Immature natural killer cell (primary cell): ENCODE results near the gene PUM2. TPM values are rescaled to one million over a fixed set of nuclear protein-coding genes. Genes with fewer than 3 reads are reported as not detected.

ENCODE experiments used
- DNase-seq, 3 donors: peaks; one replicate each; pipeline ENCODE4 v3.0.0; 2022; ENCODE audit warnings: mixed read lengths in 1 of 3
- H3K27ac Mint-ChIP-seq, 6 donors: one replicate each; pipeline ENCODE4 v1.8.0; 2020; ENCODE audit warnings: mixed read lengths in 6 of 6, mild to moderate bottlenecking in 5 of 6, inconsistent platforms in 4 of 6, moderate library complexity in 3 of 6
- H3K27me3 Mint-ChIP-seq, 3 donors: one replicate each; pipeline ENCODE4 v1.8.0; 2020 to 2021; ENCODE audit warnings: low read depth in 3 of 3, mild to moderate bottlenecking in 3 of 3, mixed read lengths in 3 of 3, moderate library complexity in 3 of 3, inconsistent platforms in 1 of 3
- H3K36me3 Mint-ChIP-seq, 3 donors: one replicate each; pipeline ENCODE4 v1.8.0; 2020; ENCODE audit warnings: mixed read lengths in 3 of 3, inconsistent platforms in 2 of 3, mild to moderate bottlenecking in 2 of 3
- H3K4me1 Mint-ChIP-seq, 2 donors: one replicate each; pipeline ENCODE4 v1.8.0; 2020; ENCODE audit warnings: inconsistent platforms in 2 of 2, mild to moderate bottlenecking in 2 of 2, mixed read lengths in 2 of 2, moderate library complexity in 1 of 2
- H3K4me3 Mint-ChIP-seq, 5 donors: one replicate each; pipeline ENCODE4 v1.8.0; 2020; ENCODE audit warnings: mild to moderate bottlenecking in 5 of 5, mixed read lengths in 5 of 5, inconsistent platforms in 3 of 5, moderate library complexity in 3 of 5
- H3K9me3 Mint-ChIP-seq, 6 donors: one replicate each; pipeline ENCODE4 v1.8.0; 2020; ENCODE audit warnings: mild to moderate bottlenecking in 6 of 6, mixed read lengths in 6 of 6, inconsistent platforms in 4 of 6, moderate library complexity in 3 of 6
- polyA plus RNA-seq, 3 donors: library from polyadenylated mRNA; unstranded; fragments of 300-500 nt; fragmentation: Illumina TruSeq; gene quantifications; one replicate each; pipeline ENCODE4 v1.2.3, GENCODE V29; 2021

PUM2 gene
- polyA plus RNA-seq, 3 donors from 2014 or later: 11.2 to 23.9 (median 21.1) TPM

GRCh38 chr2:20343128-20343527 lies 7.5 kb downstream of the PUM2 start:
- Mint-ChIP-seq H3K9me3 (no peaks in the 10 kb centered on the region), H3K4me1 (peaks cover 84 to 97% of the 10 kb centered on the region in 2 donors), H3K4me3 (peak overlapping the region in 1 of 5 donors; percentile 35), H3K36me3 (no peaks in the 10 kb centered on the region), H3K27me3 (no peaks in the 10 kb centered on the region), H3K27ac (peak overlapping the region in 3 of 6 donors; percentile 32 to 67 (median 53))
- DNase-seq: no peak

- peak overlapping the region in 1 of 5 donors; percentile 18 for H3K4me3 Mint-ChIP-seq
- no peaks in the 10 kb centered on the region for H3K36me3 Mint-ChIP-seq
- H3K27me3 Mint-ChIP-seq: no peaks in the 10 kb centered on the region
- peaks cover 82 to 100% of the 10 kb centered on the region in 2 donors for H3K4me1 Mint-ChIP-seq
- H3K27ac Mint-ChIP-seq: peak overlapping the region in 3 of 6 donors; percentile 48 to 60 (median 50)
- H3K9me3 Mint-ChIP-seq: no peaks in the 10 kb centered on the region
- no peak for DNase-seq
Measured at GRCh38 chr2:20339012-20339411, 11.6 kb downstream of the PUM2 start.

GRCh38 chr2:20334605-20335203 lies 15.9 kb downstream of the PUM2 start:
- Mint-ChIP-seq H3K36me3 (peaks cover 6 to 8% (median 7%) of the 10 kb centered on the region in 3 donors), H3K27me3 (no peaks in the 10 kb centered on the region), H3K4me3 (peak overlapping the region; percentile 28 to 82 (median 63)), H3K9me3 (no peaks in the 10 kb centered on the region), H3K27ac (peak overlapping the region; percentile 38 to 88 (median 66)), H3K4me1 (peaks cover 87 to 100% of the 10 kb centered on the region in 2 donors)
- no peak for DNase-seq

DNA sequence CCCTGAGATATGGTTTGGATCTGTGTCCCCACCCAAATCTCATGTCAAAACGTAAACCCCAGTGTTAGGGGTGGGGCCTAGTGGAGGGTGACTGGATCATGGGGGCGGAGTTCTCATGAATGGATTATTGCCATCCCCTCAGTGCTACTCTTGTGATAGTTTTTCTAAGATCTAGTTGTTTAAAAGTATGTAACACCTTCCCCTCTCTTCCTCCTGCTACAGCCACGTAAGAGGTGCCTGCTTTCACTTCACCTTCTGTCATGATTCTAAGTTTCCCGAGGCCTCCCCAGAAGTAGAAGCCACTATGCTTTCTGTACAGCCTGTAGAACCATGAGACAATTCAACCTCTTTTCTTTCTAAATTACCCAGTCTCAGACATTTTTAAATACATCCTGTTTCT lies 16.9 kb downstream of the PUM2 start:
- no peaks in the 10 kb centered on the region for H3K27me3 Mint-ChIP-seq
- H3K27ac Mint-ChIP-seq: peak overlapping the region; percentile 26 to 86 (median 68)
- peaks cover 6 to 9% (median 8%) of the 10 kb centered on the region in 3 donors for H3K36me3 Mint-ChIP-seq
- peaks cover 87 to 98% of the 10 kb centered on the region in 2 donors for H3K4me1 Mint-ChIP-seq
- DNase-seq: peak; percentile 13 to 30 (median 20)
- H3K9me3 Mint-ChIP-seq: no peaks in the 10 kb centered on the region
- H3K4me3 Mint-ChIP-seq: peak overlapping the region; percentile 49 to 75 (median 56)

DNA sequence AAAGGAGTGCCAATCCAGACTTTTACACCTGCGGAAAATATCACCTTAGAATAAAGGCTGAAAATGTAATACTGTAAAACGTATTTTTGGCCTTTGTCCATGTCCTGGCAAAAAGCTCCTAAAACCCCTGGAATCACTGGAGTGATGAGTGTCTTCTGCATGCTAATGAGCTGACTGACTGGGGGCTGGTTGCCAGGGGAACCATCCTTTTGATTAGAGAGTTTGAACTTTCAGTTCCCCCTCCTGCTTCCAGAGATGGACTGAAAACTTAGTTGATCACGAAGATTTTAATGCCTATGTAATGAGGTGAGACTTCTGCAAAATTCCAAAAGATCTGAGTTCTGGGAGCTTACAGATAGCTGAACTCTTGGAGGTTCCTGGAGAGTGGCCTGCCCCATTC lies 20.5 kb downstream of the PUM2 start:
- Mint-ChIP-seq H3K27me3 (peaks cover 0 to 2% (median 0%) of the 10 kb centered on the region in 3 donors), H3K4me3 (no peak overlapping the region), H3K9me3 (no peaks in the 10 kb centered on the region), H3K36me3 (peaks cover 6 to 15% (median 15%) of the 10 kb centered on the region in 3 donors), H3K4me1 (peaks cover 85 to 98% of the 10 kb centered on the region in 2 donors), H3K27ac (peak overlapping the region in 4 of 6 donors; percentile 24 to 62 (median 36))
- no peak for DNase-seq

GRCh38 chr2:20327370-20327769 lies 23.3 kb downstream of the PUM2 start:
- Mint-ChIP-seq H3K27ac (peak overlapping the region in 5 of 6 donors; percentile 7 to 52 (median 31)), H3K9me3 (no peaks in the 10 kb centered on the region), H3K4me3 (no peak overlapping the region), H3K27me3 (peaks cover 0 to 2% (median 0%) of the 10 kb centered on the region in 3 donors), H3K36me3 (peaks cover 6 to 18% (median 15%) of the 10 kb centered on the region in 3 donors), H3K4me1 (peaks cover 73 to 94% of the 10 kb centered on the region in 2 donors)
- no peak for DNase-seq

- Mint-ChIP-seq H3K9me3 (no peaks in the 10 kb centered on the region), H3K36me3 (peaks cover 6 to 21% (median 20%) of the 10 kb centered on the region in 3 donors), H3K27me3 (peaks cover 0 to 2% (median 0%) of the 10 kb centered on the region in 3 donors), H3K4me1 (peaks cover 70 to 94% of the 10 kb centered on the region in 2 donors), H3K27ac (peak overlapping the region in 5 of 6 donors; percentile 47 to 71 (median 54)), H3K4me3 (no peak overlapping the region)
- DNase-seq: peak; percentile 28 to 39 (median 34)
Measured at GRCh38 chr2:20326163-20326780, 24.4 kb downstream of the PUM2 start.

- Mint-ChIP-seq H3K27ac (peak overlapping the region; percentile 17 to 77 (median 48)), H3K36me3 (peaks cover 10 to 20% (median 14%) of the 10 kb centered on the region in 3 donors), H3K27me3 (peaks cover 0 to 3% (median 0%) of the 10 kb centered on the region in 3 donors), H3K4me3 (no peak overlapping the region), H3K4me1 (peaks cover 61 to 96% of the 10 kb centered on the region in 2 donors), H3K9me3 (no peaks in the 10 kb centered on the region)
- DNase-seq: no peak
Measured at GRCh38 chr2:20322527-20323300, 27.9 kb downstream of the PUM2 start.

GRCh38 chr2:20317690-20318089 lies 33.0 kb downstream of the PUM2 start:
- Mint-ChIP-seq H3K27ac (peak overlapping the region in 3 of 6 donors; percentile 59 to 82 (median 74)), H3K36me3 (peaks cover 4 to 26% (median 14%) of the 10 kb centered on the region in 3 donors), H3K4me3 (no peak overlapping the region), H3K27me3 (peaks cover 0 to 2% (median 1%) of the 10 kb centered on the region in 3 donors), H3K9me3 (no peaks in the 10 kb centered on the region), H3K4me1 (peaks cover 55 to 84% of the 10 kb centered on the region in 2 donors)
- no peak for DNase-seq

DNA sequence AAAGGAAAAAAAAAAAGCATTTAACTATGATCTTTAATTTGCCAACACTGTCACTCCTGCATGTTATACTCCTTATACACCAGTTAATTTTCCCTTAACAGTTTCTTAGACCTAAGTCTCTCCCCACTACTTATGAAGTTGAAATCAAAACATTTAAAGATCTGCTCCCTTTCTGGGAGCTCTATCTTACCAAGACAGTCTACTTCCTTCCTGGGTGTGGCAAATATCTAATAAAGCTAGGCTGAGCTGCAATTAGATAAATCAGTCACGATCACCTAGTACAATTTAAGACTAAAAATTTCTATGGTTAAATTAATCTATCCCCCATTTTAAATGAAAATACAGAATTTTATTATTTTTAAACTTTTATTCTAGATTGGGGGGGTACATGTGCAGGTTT lies 33.4 kb downstream of the PUM2 start:
- Mint-ChIP-seq H3K4me1 (peaks cover 56 to 83% of the 10 kb centered on the region in 2 donors), H3K27ac (peak overlapping the region in 5 of 6 donors; percentile 16 to 76 (median 69)), H3K27me3 (peaks cover 0 to 2% (median 1%) of the 10 kb centered on the region in 3 donors), H3K4me3 (peak overlapping the region in 2 of 5 donors; percentile 5 to 51), H3K9me3 (no peaks in the 10 kb centered on the region), H3K36me3 (peaks cover 4 to 26% (median 14%) of the 10 kb centered on the region in 3 donors)
- no peak for DNase-seq

- Mint-ChIP-seq H3K4me3 (no peak overlapping the region), H3K36me3 (peaks cover 3 to 27% (median 14%) of the 10 kb centered on the region in 3 donors), H3K9me3 (no peaks in the 10 kb centered on the region), H3K27ac (peak overlapping the region in 5 of 6 donors; percentile 40 to 77 (median 42)), H3K4me1 (peaks cover 42 to 59% of the 10 kb centered on the region in 2 donors), H3K27me3 (peaks cover 0 to 2% (median 1%) of the 10 kb centered on the region in 3 donors)
- no peak for DNase-seq
Measured at GRCh38 chr2:20314562-20315501, 35.8 kb downstream of the PUM2 start.

DNA sequence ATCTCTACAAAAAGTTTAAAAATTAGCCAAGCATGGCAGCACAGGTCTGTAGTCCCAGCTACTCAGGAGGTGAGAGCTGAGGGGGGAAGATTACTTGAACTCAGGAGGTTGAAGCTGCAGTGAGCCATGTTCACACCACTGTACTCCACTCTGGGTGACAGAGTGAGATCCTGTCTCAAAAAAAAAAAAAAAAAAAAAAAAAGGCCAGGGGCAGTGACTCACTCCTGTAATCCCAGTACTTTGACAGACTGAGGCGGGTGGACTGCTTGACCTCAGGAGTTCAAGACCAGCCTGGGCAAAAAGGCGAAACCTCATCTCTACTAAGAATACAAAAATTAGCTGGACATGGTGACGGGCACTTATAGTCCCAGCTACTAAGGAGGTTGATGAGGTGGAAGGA lies 37.0 kb downstream of the PUM2 start:
- no peaks in the 10 kb centered on the region for H3K9me3 Mint-ChIP-seq
- DNase-seq: no peak
- no peak overlapping the region for H3K4me3 Mint-ChIP-seq
- H3K4me1 Mint-ChIP-seq: peaks cover 31 to 56% of the 10 kb centered on the region in 2 donors
- H3K27me3 Mint-ChIP-seq: peaks cover 0 to 2% (median 0%) of the 10 kb centered on the region in 3 donors
- peaks cover 3 to 27% (median 11%) of the 10 kb centered on the region in 3 donors for H3K36me3 Mint-ChIP-seq
- peak overlapping the region in 4 of 6 donors; percentile 3 to 62 (median 26) for H3K27ac Mint-ChIP-seq
